Brain microvascular endothelial cell (primary cell): ENCODE data around the gene GATA2.

Experiments
- DNase-seq: peaks from one replicate; pipeline ENCODE4 v3.0.0-alpha.2; 2020
- H3K27ac ChIP-seq: fragments of 250-450 bp; sonication (Bioruptor Pico); 2 replicates; pipeline ENCODE4 v1.5.1; 2020; ENCODE audit warnings: mild to moderate bottlenecking, moderate library complexity
- H3K27me3 ChIP-seq: fragments of 250-450 bp; sonication (Bioruptor Pico); replicated peaks from 2 replicates; pipeline ENCODE4 v1.5.1; 2020; ENCODE audit warnings: mild to moderate bottlenecking
- H3K36me3 ChIP-seq: fragments of 250-450 bp; sonication (Bioruptor Pico); replicated peaks from 2 replicates; pipeline ENCODE4 v1.5.1; 2020; ENCODE audit warnings: mild to moderate bottlenecking
- H3K4me3 ChIP-seq: 2 replicates; pipeline ENCODE4 v1.5.1; 2011; ENCODE audit warnings: low read depth, mild to moderate bottlenecking, control low read depth, low read length, moderate library complexity
- in situ Hi-C: cut with HindIII; loops from 2 replicates; pipeline ENCODE4 v1.10.0; 2017; ENCODE audit warnings: low sequenced_read_pairs, low pct_ligation_motif_present
- TF ChIP-seq, protein P1 (sequence below): IDR thresholded peaks from 2 replicates; pipeline ENCODE4 v1.5.1; 2011; ENCODE audit warnings: low read depth, mild to moderate bottlenecking, moderate library complexity, low read length, control low read depth, inconsistent platforms; ENCODE audit errors: missing control alignments

GATA2 gene

DNA sequence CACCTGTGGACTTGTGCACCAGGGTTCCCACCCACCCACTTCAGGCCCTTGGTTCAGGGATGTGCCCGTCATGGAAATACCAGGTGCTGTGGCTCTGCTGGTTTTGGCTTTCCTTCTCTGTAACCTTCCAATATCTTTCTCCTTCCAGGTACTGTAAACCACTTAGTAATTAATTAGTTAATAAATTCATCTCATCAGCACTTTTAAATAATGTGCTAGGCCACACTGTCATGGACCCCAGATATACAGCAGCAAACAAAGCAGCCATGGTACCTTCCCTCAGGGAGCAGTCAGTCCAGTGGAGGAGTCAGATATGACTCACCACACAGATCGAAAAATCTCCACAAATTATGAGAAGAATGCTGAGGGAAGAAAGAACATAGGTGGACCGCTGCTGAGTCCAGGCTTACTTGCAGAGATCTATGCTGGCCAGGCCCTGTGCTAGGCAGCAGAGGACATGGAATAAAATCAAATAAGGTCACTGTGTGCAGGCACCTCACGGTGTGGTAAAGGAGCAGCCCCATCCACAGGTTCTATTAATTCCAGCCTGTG, 6.8 kb upstream of the GATA2 start:
- Histone ChIP-seq H3K4me3 (no peak overlapping the region), H3K27ac (no peak overlapping the region), H3K27me3 (peaks cover 36% of the 10 kb centered on the region), H3K36me3 (no peaks in the 10 kb centered on the region)
- TF ChIP-seq, protein P1, sequence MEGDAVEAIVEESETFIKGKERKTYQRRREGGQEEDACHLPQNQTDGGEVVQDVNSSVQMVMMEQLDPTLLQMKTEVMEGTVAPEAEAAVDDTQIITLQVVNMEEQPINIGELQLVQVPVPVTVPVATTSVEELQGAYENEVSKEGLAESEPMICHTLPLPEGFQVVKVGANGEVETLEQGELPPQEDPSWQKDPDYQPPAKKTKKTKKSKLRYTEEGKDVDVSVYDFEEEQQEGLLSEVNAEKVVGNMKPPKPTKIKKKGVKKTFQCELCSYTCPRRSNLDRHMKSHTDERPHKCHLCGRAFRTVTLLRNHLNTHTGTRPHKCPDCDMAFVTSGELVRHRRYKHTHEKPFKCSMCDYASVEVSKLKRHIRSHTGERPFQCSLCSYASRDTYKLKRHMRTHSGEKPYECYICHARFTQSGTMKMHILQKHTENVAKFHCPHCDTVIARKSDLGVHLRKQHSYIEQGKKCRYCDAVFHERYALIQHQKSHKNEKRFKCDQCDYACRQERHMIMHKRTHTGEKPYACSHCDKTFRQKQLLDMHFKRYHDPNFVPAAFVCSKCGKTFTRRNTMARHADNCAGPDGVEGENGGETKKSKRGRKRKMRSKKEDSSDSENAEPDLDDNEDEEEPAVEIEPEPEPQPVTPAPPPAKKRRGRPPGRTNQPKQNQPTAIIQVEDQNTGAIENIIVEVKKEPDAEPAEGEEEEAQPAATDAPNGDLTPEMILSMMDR = no peak
- no peak for DNase-seq
- in situ Hi-C loops = no loop called here

DNA sequence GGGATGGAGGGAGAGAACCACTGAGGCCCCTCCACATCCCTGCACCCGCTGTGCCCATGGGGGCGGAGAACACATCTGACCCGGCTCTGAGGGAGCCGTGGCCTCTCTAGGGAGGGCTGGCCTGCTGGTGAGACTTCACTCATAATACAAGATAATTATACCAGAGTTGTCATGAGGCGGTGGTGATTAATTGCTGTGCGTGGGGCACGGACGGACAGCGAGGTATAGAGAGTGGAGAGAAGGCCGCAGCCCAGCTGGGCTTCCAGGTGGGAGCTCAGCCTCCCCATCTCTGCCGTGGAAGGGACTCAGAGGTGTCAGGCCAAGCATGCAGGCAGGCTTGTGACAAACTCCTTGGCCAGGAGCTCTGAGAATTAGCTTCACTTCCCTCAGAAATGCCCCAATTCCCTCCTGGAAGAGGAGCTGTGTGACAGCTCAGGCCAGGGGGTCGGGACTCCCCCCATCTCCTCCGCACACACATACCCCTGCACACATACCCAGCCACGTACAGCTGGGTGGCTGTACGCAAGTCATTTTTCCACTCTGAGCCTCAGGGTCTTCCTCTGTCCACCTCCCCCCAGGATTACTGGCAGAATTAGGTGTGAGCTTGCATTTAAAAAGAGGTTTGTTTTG, 6.0 kb upstream of the GATA2 start:
- TF ChIP-seq, protein P1 = no peak
- no peak overlapping the region for H3K4me3 ChIP-seq
- in situ Hi-C loops = no loop called here
- no peaks in the 10 kb centered on the region for H3K36me3 ChIP-seq
- no peak overlapping the region for H3K27ac ChIP-seq
- no peak for DNase-seq
- H3K27me3 ChIP-seq = peaks cover 44% of the 10 kb centered on the region

DNA sequence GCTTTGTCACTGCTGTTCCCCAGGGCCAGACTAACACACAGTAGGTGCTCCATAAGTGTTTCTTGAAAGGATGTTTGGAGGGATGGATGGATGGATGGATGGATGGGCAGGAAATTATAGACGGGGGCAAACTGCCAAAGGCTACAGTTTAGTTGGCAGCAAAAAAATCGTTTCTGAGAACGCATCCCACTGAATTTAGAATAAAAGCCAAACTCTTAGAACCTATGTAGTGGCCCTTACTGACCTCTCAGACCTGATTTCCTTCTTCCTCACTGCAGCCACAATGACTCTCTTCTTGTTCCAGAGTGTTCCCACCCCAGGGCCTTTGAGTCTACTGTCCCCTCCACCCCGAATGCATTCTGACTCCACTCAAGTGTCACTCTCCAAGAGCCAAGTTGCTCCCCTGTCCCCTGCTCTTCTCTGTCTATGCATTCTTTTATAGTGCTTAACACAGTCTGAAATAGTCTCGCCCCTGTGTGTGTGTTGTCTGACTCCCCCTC, 5.2 kb upstream of the GATA2 start:
- Histone ChIP-seq H3K27me3 (peaks cover 52% of the 10 kb centered on the region), H3K36me3 (no peaks in the 10 kb centered on the region), H3K4me3 (no peak overlapping the region), H3K27ac (no peak overlapping the region)
- in situ Hi-C loops = no loop called here
- TF ChIP-seq, protein P1 = no peak
- no peak for DNase-seq

DNA sequence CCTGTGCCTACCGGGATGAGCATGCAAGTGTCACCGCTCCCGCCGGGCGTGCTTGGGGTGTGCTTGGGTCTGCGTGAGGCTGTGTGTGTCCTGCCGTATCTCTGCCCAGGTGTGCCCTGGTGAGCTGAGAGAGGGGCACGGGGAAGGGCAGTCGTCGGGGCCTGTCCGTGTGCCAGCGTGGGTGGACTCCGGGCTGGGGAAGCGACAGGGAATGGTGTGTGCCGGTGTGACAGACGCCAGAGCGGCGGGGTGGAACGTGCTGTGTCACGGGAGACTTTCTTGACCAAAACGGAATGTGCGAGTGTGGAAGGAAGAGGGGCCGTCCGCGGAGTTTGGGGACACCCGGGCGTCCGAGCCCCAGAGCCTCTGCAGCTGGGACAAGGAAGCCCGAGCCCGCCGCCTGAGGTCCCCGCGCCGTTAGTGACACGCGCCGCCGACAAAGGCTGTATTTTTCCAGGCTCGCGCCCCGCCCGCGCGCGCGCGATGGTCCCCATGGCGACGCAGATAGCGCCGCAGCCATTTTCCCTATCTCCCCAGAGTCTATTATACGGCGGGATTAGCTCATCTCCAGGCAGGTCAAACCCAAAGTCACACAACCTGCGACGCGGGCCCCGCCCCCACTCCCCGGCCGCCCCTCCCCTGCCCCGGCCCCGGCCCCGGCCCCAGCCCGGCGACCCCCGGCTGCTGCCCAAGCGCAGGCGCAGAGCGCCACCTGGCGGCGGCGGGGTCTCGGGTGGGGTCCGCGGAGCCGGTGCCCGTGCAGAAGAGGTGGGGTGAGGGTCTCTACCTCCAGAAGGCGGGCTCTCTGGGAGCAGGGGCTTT, 4.5 kb upstream of the GATA2 start:
- in situ Hi-C loops = no loop called here
- Histone ChIP-seq H3K4me3 (peak overlapping the region; percentile 50), H3K27me3 (peaks cover 57% of the 10 kb centered on the region), H3K36me3 (no peaks in the 10 kb centered on the region), H3K27ac (no peak overlapping the region)
- TF ChIP-seq, protein P1 = peak; percentile 67
- no peak for DNase-seq

DNA sequence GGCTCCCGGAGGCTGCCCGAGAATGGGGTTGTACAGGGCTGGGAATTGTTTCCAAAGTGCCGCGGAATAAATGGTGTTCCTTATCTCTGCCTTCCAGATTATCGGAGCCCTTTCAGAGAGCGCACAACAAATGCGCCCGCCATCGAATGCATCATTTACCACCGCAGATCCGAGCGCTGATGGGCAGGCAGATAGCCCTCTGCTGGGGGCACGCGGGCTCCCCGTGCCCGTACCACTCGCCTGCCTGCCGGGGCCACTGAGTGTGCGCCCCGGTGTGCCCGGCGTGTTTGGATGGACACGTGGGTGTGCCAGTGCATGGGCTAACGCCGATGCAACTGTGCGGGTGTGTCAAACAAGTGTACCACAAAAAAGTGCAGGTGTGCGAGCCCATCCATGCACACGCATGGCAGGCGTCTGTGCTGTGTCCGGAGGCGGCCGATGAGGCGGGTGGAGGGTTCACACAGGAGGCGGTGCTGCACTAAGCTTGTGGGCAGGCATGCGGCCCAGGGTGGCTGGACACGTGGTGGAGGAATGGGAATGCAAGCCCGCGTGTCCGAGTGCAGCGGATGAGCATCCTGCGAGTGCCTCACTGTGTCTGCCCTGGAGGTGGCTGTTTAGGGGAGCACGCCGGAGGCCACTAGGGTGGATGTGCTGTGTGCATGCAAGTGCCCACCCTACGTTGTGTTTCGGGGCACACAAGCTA, 3.8 kb upstream of the GATA2 start:
- H3K4me3 ChIP-seq = no peak overlapping the region
- in situ Hi-C loops = no loop called here
- peaks cover 64% of the 10 kb centered on the region for H3K27me3 ChIP-seq
- H3K36me3 ChIP-seq = no peaks in the 10 kb centered on the region
- DNase-seq = no peak
- TF ChIP-seq, protein P1 = no peak
- no peak overlapping the region for H3K27ac ChIP-seq
